HEK293 (cell line): ENCODE measurements around the gene EXD3.

Source experiments
- HOXA7 ChIP-seq: sonication (generic); formaldehyde crosslinking; IDR thresholded peaks from 2 replicates; pipeline ENCODE4 v1.8.1; 2022; ENCODE audit warnings: missing genetic modification reagents, borderline replicate concordance
- HOXC10 ChIP-seq: sonication (generic); formaldehyde crosslinking; IDR thresholded peaks from 2 replicates; pipeline ENCODE4 v1.8.1; 2023; ENCODE audit warnings: mild to moderate bottlenecking, missing genetic modification reagents
- IKZF3 ChIP-seq: fragments of 450-650 bp; IDR thresholded peaks from 2 replicates; pipeline ENCODE4 v1.5.0; 2018; ENCODE audit warnings: missing biosample characterization, mild to moderate bottlenecking, missing genetic modification characterization, moderate library complexity
- KLF8 ChIP-seq: fragments of 450-650 bp; formaldehyde crosslinking; IDR thresholded peaks from 2 replicates; pipeline ENCODE4 v1.5.1; 2016; ENCODE audit warnings: missing biosample characterization, missing genetic modification characterization
- KLF9 ChIP-seq: fragments of 450-650 bp; formaldehyde crosslinking; IDR thresholded peaks from 2 replicates; pipeline ENCODE4 v1.5.1; 2016; ENCODE audit warnings: missing biosample characterization, missing genetic modification characterization, low read depth
- PRDM1 ChIP-seq: fragments of 450-650 bp; formaldehyde crosslinking; IDR thresholded peaks from 2 replicates; pipeline ENCODE4; 2016; ENCODE audit warnings: missing biosample characterization, missing genetic modification characterization
- REPIN1 ChIP-seq: fragments of 450-650 bp; formaldehyde crosslinking; IDR thresholded peaks from 2 replicates; pipeline ENCODE4 v1.5.1; 2017; ENCODE audit warnings: missing biosample characterization, missing genetic modification characterization, low read depth
- TRIM28 ChIP-seq: IDR thresholded peaks from 2 replicates; pipeline ENCODE4 v1.6.1; 2011; ENCODE audit warnings: low read length, control low read depth, borderline replicate concordance
- YY1 ChIP-seq: fragments of 450-650 bp; formaldehyde crosslinking; IDR thresholded peaks from 2 replicates; pipeline ENCODE4 v1.5.1; 2018; ENCODE audit warnings: missing biosample characterization, missing genetic modification characterization
- YY2 ChIP-seq: fragments of 450-650 bp; formaldehyde crosslinking; IDR thresholded peaks from 2 replicates; pipeline ENCODE4 v1.5.1; 2016; ENCODE audit warnings: missing biosample characterization, missing genetic modification characterization
- ZBTB17 ChIP-seq: fragments of 450-650 bp; formaldehyde crosslinking; IDR thresholded peaks from 2 replicates; pipeline ENCODE4 v1.5.1; 2016; ENCODE audit warnings: missing biosample characterization, missing genetic modification characterization
- ZBTB20 ChIP-seq: fragments of 450-650 bp; formaldehyde crosslinking; IDR thresholded peaks from 2 replicates; pipeline ENCODE4 v1.5.1; 2016; ENCODE audit warnings: missing biosample characterization, missing genetic modification characterization
- ZNF112 ChIP-seq: fragments of 450-650 bp; formaldehyde crosslinking; IDR thresholded peaks from 2 replicates; pipeline ENCODE4 v1.5.0; 2017; ENCODE audit warnings: missing biosample characterization, missing genetic modification characterization
- ZNF121 ChIP-seq: fragments of 450-650 bp; formaldehyde crosslinking; IDR thresholded peaks from 2 replicates; pipeline ENCODE4 v1.5.1; 2016; ENCODE audit warnings: missing biosample characterization, missing genetic modification characterization
- ZNF155 ChIP-seq: fragments of 450-650 bp; formaldehyde crosslinking; IDR thresholded peaks from 2 replicates; pipeline ENCODE4 v1.5.1; 2016; ENCODE audit warnings: missing biosample characterization, missing genetic modification characterization
- ZNF174 ChIP-seq: fragments of 450-650 bp; formaldehyde crosslinking; IDR thresholded peaks from 2 replicates; pipeline ENCODE4 v1.5.0; 2017; ENCODE audit warnings: missing biosample characterization, mild to moderate bottlenecking, missing genetic modification characterization
- ZNF175 ChIP-seq: fragments of 450-650 bp; formaldehyde crosslinking; IDR thresholded peaks from 2 replicates; pipeline ENCODE4 v1.5.1; 2016; ENCODE audit warnings: missing biosample characterization, missing genetic modification characterization
- ZNF24 ChIP-seq: fragments of 450-650 bp; formaldehyde crosslinking; IDR thresholded peaks from 2 replicates; pipeline ENCODE4 v1.5.1; 2016; ENCODE audit warnings: missing biosample characterization, missing genetic modification characterization
- ZNF302 ChIP-seq: fragments of 450-650 bp; formaldehyde crosslinking; IDR thresholded peaks from 2 replicates; pipeline ENCODE4 v1.5.1; 2016; ENCODE audit warnings: missing biosample characterization, missing genetic modification characterization, low read depth
- ZNF394 ChIP-seq: fragments of 450-650 bp; formaldehyde crosslinking; IDR thresholded peaks from 2 replicates; pipeline ENCODE4 v1.5.1; 2016; ENCODE audit warnings: missing biosample characterization, missing genetic modification characterization, mild to moderate bottlenecking, moderate library complexity, borderline replicate concordance
- ZNF416 ChIP-seq: fragments of 450-650 bp; formaldehyde crosslinking; IDR thresholded peaks from 2 replicates; pipeline ENCODE4 v1.5.1; 2016; ENCODE audit warnings: missing biosample characterization, missing genetic modification characterization
- ZNF558 ChIP-seq: fragments of 450-650 bp; formaldehyde crosslinking; IDR thresholded peaks from 2 replicates; pipeline ENCODE4 v1.5.1; 2016; ENCODE audit warnings: missing biosample characterization, missing genetic modification characterization
- ZNF623 ChIP-seq: fragments of 450-650 bp; formaldehyde crosslinking; IDR thresholded peaks from 2 replicates; pipeline ENCODE4 v1.5.1; 2016; ENCODE audit warnings: missing biosample characterization, missing genetic modification characterization
- ZNF707 ChIP-seq: fragments of 450-650 bp; formaldehyde crosslinking; IDR thresholded peaks from 2 replicates; pipeline ENCODE4 v1.5.1; 2016; ENCODE audit warnings: missing biosample characterization, missing genetic modification characterization
- ZSCAN30 ChIP-seq: fragments of 450-650 bp; IDR thresholded peaks from 2 replicates; pipeline ENCODE4 v1.5.1; 2018; ENCODE audit warnings: missing biosample characterization, mild to moderate bottlenecking, missing genetic modification characterization, moderate library complexity
- ZXDB ChIP-seq: fragments of 450-650 bp; formaldehyde crosslinking; IDR thresholded peaks from 2 replicates; pipeline ENCODE4 v1.5.1; 2016; ENCODE audit warnings: missing biosample characterization, missing genetic modification characterization
- TF ChIP-seq, protein P1 (sequence below): fragments of 450-650 bp; formaldehyde crosslinking; IDR thresholded peaks from 2 replicates; pipeline ENCODE4 v1.5.1; 2016; ENCODE audit warnings: missing biosample characterization, missing genetic modification characterization, borderline replicate concordance
- TF ChIP-seq, protein P2 (sequence below): fragments of 450-650 bp; formaldehyde crosslinking; IDR thresholded peaks from 2 replicates; pipeline ENCODE4 v1.5.1; 2017; ENCODE audit warnings: missing biosample characterization, missing genetic modification characterization
- TF ChIP-seq, protein P3 (sequence below): fragments of 450-650 bp; formaldehyde crosslinking; IDR thresholded peaks from 2 replicates; pipeline ENCODE4 v1.5.1; 2017; ENCODE audit warnings: missing biosample characterization, missing genetic modification characterization
- TF ChIP-seq, protein P4 (sequence below): fragments of 450-650 bp; formaldehyde crosslinking; IDR thresholded peaks from 2 replicates; pipeline ENCODE4 v1.5.1; 2016; ENCODE audit warnings: missing biosample characterization, missing genetic modification characterization
- TF ChIP-seq, protein P5 (sequence below): fragments of 450-650 bp; formaldehyde crosslinking; IDR thresholded peaks from 2 replicates; pipeline ENCODE4 v1.5.1; 2016; ENCODE audit warnings: missing biosample characterization, missing genetic modification characterization

The EXD3 gene

DNA sequence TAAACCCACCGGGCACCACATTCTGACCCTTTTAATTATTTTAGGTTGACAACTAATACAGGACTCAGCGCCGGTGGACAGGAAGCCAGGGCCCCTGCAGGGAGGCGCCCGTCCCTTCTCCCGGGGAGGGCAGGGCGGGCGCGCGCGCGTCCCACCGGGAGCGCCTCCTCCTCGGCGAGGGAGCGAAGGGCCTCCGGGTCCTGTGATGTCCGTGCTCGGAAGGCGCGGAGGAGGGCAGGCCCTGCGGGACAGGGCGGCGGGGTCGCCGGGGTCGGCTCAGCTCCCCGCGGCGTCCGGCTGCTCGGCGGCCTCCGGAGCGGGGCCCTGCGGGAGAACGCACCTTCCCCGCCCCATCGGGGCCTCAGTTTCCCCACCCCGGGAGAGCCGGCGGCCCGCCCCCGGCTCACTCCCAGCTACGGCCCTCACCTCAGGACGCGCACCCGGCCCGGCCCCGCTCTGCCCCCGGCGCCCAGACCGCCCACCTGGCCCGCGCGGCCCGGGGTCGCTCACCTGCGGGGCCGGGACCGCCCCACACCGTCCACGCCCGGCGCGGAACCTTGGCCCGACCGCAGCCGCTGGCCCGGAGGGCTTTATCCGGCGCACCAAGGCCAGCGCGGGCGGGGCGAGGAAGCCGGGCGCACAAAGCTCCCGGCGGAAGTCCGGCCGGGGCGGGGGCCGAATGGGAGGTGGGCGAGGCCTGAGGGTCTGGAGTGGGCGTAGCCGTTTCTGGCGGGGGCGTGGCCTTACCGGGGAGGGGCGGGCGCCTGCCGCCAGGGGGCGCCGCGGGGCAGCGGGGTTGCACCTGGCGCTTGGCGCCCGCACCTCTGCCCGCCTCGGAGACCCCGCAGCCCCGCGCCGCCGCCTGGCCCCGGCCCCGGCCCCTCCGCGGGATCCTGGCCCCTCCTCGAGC lies at the start of gene EXD3, which contains the start of gene NOXA1 (continued):
- TF ChIP-seq, protein P1, sequence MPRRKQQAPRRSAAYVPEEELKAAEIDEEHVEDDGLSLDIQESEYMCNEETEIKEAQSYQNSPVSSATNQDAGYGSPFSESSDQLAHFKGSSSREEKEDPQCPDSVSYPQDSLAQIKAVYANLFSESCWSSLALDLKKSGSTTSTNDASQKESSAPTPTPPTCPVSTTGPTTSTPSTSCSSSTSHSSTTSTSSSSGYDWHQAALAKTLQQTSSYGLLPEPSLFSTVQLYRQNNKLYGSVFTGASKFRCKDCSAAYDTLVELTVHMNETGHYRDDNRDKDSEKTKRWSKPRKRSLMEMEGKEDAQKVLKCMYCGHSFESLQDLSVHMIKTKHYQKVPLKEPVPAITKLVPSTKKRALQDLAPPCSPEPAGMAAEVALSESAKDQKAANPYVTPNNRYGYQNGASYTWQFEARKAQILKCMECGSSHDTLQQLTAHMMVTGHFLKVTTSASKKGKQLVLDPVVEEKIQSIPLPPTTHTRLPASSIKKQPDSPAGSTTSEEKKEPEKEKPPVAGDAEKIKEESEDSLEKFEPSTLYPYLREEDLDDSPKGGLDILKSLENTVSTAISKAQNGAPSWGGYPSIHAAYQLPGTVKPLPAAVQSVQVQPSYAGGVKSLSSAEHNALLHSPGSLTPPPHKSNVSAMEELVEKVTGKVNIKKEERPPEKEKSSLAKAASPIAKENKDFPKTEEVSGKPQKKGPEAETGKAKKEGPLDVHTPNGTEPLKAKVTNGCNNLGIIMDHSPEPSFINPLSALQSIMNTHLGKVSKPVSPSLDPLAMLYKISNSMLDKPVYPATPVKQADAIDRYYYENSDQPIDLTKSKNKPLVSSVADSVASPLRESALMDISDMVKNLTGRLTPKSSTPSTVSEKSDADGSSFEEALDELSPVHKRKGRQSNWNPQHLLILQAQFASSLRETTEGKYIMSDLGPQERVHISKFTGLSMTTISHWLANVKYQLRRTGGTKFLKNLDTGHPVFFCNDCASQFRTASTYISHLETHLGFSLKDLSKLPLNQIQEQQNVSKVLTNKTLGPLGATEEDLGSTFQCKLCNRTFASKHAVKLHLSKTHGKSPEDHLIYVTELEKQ (tag by site-specific recombination): peak; percentile 56; the same call in 1 of the 2 replicates
- TF ChIP-seq, protein P2, sequence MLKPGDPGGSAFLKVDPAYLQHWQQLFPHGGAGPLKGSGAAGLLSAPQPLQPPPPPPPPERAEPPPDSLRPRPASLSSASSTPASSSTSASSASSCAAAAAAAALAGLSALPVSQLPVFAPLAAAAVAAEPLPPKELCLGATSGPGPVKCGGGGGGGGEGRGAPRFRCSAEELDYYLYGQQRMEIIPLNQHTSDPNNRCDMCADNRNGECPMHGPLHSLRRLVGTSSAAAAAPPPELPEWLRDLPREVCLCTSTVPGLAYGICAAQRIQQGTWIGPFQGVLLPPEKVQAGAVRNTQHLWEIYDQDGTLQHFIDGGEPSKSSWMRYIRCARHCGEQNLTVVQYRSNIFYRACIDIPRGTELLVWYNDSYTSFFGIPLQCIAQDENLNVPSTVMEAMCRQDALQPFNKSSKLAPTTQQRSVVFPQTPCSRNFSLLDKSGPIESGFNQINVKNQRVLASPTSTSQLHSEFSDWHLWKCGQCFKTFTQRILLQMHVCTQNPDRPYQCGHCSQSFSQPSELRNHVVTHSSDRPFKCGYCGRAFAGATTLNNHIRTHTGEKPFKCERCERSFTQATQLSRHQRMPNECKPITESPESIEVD (tag by site-specific recombination): no peak
- TF ChIP-seq TRIM28 (no peak), ZNF175 (tag by site-specific recombination) (no peak), IKZF3 (peak; percentile 48), ZNF416 (no peak), ZNF174 (tag by site-specific recombination) (no peak), ZBTB20 (tag by site-specific recombination) (0 out of 2 replicates have a peak, but pooled peaks have one; percentile 20), ZSCAN30 (peak; percentile 99), ZBTB17 (tag by site-specific recombination) (no peak), ZNF558 (tag by site-specific recombination) (no peak), ZNF155 (no peak), PRDM1 (tag by site-specific recombination) (no peak), REPIN1 (tag by site-specific recombination) (no peak), KLF9 (tag by site-specific recombination) (peak; percentile 97), HOXA7 (CRISPR knock-in tag) (no peak), ZNF121 (tag by site-specific recombination) (no peak), ZNF707 (tag by site-specific recombination) (no peak), ZNF24 (0 out of 2 replicates have a peak, but pooled peaks have one; percentile 29), ZXDB (tag by site-specific recombination) (peak; percentile 31; the same call in 1 of the 2 replicates), YY1 (tag by site-specific recombination) (peak; percentile 64; the same call in 1 of the 2 replicates), HOXC10 (no peak), ZNF394 (tag by site-specific recombination) (no peak), ZNF302 (tag by site-specific recombination) (no peak), ZNF112 (tag by site-specific recombination) (no peak), KLF8 (tag by site-specific recombination) (peak; percentile 98), YY2 (peak; percentile 46; the same call in 1 of the 2 replicates), ZNF623 (no peak)
- TF ChIP-seq, protein P3, sequence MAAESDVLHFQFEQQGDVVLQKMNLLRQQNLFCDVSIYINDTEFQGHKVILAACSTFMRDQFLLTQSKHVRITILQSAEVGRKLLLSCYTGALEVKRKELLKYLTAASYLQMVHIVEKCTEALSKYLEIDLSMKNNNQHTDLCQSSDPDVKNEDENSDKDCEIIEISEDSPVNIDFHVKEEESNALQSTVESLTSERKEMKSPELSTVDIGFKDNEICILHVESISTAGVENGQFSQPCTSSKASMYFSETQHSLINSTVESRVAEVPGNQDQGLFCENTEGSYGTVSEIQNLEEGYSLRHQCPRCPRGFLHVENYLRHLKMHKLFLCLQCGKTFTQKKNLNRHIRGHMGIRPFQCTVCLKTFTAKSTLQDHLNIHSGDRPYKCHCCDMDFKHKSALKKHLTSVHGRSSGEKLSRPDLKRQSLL (tag by site-specific recombination): peak; percentile 52; the same call in 1 of the 2 replicates
- TF ChIP-seq, protein P4, sequence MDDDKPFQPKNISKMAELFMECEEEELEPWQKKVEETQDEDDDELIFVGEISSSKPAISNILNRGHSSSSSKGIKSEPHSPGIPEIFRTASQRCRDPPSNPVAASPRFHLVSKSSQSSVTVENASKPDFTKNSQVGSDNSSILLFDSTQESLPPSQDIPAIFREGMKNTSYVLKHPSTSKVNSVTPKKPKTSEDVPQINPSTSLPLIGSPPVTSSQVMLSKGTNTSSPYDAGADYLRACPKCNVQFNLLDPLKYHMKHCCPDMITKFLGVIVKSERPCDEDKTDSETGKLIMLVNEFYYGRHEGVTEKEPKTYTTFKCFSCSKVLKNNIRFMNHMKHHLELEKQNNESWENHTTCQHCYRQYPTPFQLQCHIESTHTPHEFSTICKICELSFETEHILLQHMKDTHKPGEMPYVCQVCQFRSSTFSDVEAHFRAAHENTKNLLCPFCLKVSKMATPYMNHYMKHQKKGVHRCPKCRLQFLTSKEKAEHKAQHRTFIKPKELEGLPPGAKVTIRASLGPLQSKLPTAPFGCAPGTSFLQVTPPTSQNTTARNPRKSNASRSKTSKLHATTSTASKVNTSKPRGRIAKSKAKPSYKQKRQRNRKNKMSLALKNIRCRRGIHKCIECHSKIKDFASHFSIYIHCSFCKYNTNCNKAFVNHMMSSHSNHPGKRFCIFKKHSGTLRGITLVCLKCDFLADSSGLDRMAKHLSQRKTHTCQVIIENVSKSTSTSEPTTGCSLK (tag by site-specific recombination): no peak
- TF ChIP-seq, protein P5, sequence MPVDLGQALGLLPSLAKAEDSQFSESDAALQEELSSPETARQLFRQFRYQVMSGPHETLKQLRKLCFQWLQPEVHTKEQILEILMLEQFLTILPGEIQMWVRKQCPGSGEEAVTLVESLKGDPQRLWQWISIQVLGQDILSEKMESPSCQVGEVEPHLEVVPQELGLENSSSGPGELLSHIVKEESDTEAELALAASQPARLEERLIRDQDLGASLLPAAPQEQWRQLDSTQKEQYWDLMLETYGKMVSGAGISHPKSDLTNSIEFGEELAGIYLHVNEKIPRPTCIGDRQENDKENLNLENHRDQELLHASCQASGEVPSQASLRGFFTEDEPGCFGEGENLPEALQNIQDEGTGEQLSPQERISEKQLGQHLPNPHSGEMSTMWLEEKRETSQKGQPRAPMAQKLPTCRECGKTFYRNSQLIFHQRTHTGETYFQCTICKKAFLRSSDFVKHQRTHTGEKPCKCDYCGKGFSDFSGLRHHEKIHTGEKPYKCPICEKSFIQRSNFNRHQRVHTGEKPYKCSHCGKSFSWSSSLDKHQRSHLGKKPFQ (tag by site-specific recombination): no peak
